Activated naive CD8-positive, alpha-beta T cell (primary cell): ENCODE data around the gene ACADM.
"Not testable (repeated sequence)": the region's sequence is repeated elsewhere in the genome, so short reads cannot be mapped to it uniquely, and the experiment has no call there.

Source experiments
- H3K27ac Mint-ChIP-seq: one replicate; pipeline ENCODE4 v1.8.0; 2021; ENCODE audit warnings: mixed read lengths
- H3K27me3 Mint-ChIP-seq: one replicate; pipeline ENCODE4 v1.8.0; 2021; ENCODE audit warnings: mixed read lengths
- H3K36me3 Mint-ChIP-seq: one replicate; pipeline ENCODE4 v1.8.0; 2021; ENCODE audit warnings: mixed read lengths
- H3K4me1 Mint-ChIP-seq: one replicate; pipeline ENCODE4 v1.8.0; 2021; ENCODE audit warnings: low read depth, mixed read lengths
- H3K4me3 Mint-ChIP-seq: one replicate; pipeline ENCODE4 v1.8.0; 2021; ENCODE audit warnings: mild to moderate bottlenecking, mixed read lengths
- H3K9me3 Mint-ChIP-seq: one replicate; pipeline ENCODE4 v1.8.0; 2021; ENCODE audit warnings: low read depth, mixed read lengths

Gene ACADM

DNA sequence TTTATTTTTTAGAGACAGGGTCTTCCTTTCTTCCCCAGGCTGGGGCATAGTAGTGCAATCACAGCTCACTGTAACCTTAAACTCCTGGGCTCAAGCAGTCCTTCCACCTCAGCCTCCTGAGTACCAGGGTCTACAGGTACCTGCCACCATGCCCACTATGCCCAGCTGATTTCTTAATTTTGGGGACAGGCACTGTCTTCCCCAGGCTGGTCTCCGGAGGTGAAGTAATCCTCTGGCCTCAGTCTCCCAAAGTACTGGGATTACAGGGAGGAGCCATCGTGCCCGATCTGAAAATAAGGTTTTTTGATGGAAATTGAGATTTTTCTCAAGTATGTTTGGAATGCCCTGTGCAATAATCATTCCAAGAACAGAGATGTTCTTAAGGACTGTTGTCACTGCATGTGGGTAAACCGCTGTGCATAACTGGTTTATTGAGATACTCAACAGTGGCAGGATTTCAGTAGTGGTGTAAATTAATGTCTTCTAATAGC, 71.2 kb downstream of the ACADM start:
- Mint-ChIP-seq H3K4me3 (no peak overlapping the region), H3K36me3 (peaks cover 21% of the 10 kb centered on the region), H3K27ac (no peak overlapping the region), H3K4me1 (peaks cover 23% of the 10 kb centered on the region), H3K9me3 (no peaks in the 10 kb centered on the region), H3K27me3 (no peaks in the 10 kb centered on the region)

DNA sequence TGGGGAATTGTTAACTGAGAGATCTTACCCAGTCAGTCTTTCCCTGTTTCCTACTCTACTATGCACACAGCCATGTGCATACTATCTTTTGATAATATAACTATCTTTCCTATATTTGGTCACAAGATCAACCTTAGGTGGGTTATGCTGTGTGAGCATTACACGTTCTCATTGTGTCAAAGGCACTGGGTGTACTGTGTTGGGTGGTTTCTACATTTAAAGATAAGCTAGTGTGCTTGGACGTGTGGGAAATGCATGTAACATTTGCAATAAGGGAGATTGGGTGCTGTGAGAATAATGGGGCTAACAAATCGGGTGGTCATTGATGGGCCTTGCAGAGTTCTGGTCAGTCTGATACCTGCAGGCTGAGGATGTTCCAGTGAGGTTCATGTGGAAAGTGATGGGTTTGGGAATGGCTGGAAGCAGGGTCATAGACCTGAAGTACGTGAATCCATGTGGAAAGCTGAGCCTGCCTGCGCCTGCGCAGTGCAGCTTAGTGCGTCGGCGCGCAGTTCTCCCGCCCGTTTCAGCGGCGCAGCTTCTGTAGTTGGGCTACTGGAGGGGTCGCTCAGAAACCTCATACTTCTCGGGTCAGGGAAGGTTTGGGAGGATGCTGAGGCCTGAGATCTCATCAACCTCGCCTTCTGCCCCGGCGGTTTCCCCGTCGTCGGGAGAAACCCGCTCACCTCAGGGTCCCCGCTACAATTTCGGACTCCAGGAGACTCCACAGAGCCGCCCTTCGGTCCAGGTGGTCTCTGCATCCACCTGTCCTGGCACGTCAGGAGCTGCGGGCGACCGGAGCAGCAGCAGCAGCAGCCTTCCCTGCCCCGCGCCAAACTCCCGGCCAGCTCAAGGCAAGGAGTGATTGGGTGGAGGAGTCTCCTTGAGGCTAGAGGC, 72.1 kb downstream of the ACADM start, which contains the start of gene MSH4:
TSS of gene MSH4 (plus strand) at position 507 of the 897 bp plus-strand sequence. CDS start at position 611, 104 bp downstream.
- Mint-ChIP-seq H3K4me1 (peaks cover 15% of the 10 kb centered on the region), H3K36me3 (peaks cover 15% of the 10 kb centered on the region), H3K4me3 (peak within 1 kb of the TSS; percentile 0), H3K9me3 (no peaks in the 10 kb centered on the region), H3K27me3 (no peaks in the 10 kb centered on the region), H3K27ac (peak within 1 kb of the TSS; percentile 19)

DNA sequence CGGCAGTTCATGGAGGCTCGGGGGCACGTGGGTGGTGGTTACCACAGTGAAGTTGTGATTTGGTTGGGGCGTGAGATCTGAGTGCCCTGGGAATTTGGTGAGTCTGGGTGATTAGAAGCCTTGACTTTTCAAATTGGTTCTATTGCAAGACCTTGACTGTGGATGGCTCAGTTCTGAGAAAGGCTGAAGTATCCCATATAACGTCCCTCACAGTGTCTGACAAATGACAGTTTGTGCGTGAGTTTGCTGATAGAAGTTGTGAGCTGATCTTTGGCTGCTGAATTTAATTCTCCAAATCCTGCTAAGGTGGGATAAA, 72.7 kb downstream of the ACADM start:
- no peaks in the 10 kb centered on the region for H3K27me3 Mint-ChIP-seq
- peaks cover 12% of the 10 kb centered on the region for H3K36me3 Mint-ChIP-seq
- H3K27ac Mint-ChIP-seq, result no peak overlapping the region
- H3K9me3 Mint-ChIP-seq, result no peaks in the 10 kb centered on the region
- H3K4me3 Mint-ChIP-seq, result no peak overlapping the region
- peaks cover 12% of the 10 kb centered on the region for H3K4me1 Mint-ChIP-seq

DNA sequence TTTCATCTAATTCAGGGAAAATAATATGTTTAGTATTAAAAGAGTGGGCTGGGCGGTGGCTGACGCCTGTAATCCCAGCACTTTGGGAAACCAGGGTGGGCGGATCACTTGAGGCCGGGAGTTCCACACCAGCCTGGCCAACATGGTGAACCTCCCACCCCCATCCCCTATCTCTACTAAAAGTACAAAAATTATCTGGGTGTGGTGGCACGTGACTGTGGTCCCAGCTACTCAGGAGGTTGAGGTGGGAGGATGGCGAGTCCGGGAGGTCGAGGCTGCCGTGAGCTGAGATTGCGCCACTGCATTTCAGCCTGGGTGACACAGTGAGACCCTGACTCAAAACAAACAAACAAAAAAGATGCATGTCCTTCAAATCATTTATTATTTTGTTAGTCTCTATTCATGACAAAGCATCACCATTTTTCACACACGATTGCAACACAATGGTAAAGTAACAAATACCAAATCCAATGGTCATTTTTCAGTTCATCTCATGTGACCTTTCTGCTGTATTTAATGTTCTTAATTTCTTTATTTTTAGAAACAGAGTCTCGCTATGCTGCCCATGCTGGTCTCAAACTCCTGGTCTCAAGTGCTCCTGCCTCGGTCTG, 73.2 kb downstream of the ACADM start:
- H3K36me3 Mint-ChIP-seq, result peaks cover 12% of the 10 kb centered on the region
- peaks cover 8% of the 10 kb centered on the region for H3K4me1 Mint-ChIP-seq
- H3K27ac Mint-ChIP-seq, result peak overlapping the region; percentile 47
- H3K4me3 Mint-ChIP-seq, result no peak overlapping the region
- H3K27me3 Mint-ChIP-seq, result no peaks in the 10 kb centered on the region
- H3K9me3 Mint-ChIP-seq, result no peaks in the 10 kb centered on the region

DNA sequence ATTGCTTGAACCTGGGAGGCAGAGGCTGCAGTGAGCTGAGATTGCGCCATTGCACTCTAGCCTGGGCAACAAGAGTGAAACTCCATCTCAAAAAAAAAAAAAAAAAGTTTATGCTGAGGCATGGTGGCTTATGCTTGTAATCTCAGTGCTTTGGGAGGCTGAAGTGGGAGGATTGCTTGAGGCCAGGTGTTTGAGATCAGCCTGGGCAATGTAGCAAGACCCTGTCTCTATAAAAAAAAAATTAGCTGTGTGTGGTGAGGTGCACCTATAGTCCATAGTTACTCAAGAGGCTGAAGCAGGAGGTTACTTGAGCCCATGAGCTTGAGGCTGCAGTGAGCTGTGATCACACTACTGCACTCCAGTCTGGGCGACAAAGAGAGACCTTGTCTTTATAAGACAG, 77.0 kb downstream of the ACADM start:
- not testable (repeated sequence) for H3K9me3 Mint-ChIP-seq, H3K36me3 Mint-ChIP-seq, H3K27me3 Mint-ChIP-seq, H3K27ac Mint-ChIP-seq, H3K4me3 Mint-ChIP-seq, H3K4me1 Mint-ChIP-seq

DNA sequence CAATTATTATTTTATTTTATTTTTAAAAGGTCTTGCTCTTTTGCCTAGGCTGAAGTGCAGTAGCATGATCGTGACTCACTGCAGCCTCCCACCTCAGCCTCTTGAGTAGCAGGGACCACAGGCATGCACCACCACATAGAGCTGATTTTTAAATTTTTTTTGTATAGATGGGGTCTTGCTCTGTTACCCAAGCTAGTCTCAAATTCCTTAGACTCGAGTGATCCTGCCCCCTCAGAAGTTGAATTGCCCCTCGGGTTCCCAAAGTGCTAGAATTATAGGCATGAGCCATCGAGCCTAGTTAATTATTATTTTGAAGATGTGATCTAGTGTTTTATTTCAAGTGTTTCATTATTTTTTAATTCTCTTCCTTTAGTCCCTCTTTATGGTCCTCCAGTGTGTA, 84.4 kb downstream of the ACADM start:
- H3K36me3 Mint-ChIP-seq, result peaks cover 9% of the 10 kb centered on the region
- H3K4me1 Mint-ChIP-seq, result no peaks in the 10 kb centered on the region
- no peak overlapping the region for H3K4me3 Mint-ChIP-seq
- H3K27ac Mint-ChIP-seq, result no peak overlapping the region
- no peaks in the 10 kb centered on the region for H3K9me3 Mint-ChIP-seq
- H3K27me3 Mint-ChIP-seq, result no peaks in the 10 kb centered on the region

DNA sequence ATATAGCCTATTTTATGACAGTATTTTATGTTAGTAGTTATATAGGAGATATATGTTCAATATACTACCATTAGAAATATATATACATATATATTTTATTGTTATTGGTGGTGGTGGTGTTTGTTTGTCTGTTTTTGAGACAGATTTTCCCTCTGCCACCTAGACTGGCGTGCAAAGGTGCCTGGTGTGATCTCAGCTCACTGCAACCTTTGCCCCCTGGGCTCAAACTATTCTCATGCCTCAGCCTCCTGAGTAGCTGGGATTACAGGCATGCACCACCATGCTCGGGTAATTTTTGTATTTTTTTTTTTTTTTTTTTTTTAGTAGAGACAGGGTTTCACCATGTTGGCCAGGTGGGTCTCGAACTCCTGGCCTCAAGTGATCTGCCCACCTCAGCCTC, 85.6 kb downstream of the ACADM start:
- not testable (repeated sequence) for H3K4me1 Mint-ChIP-seq, H3K27me3 Mint-ChIP-seq, H3K36me3 Mint-ChIP-seq, H3K27ac Mint-ChIP-seq, H3K9me3 Mint-ChIP-seq, H3K4me3 Mint-ChIP-seq

DNA sequence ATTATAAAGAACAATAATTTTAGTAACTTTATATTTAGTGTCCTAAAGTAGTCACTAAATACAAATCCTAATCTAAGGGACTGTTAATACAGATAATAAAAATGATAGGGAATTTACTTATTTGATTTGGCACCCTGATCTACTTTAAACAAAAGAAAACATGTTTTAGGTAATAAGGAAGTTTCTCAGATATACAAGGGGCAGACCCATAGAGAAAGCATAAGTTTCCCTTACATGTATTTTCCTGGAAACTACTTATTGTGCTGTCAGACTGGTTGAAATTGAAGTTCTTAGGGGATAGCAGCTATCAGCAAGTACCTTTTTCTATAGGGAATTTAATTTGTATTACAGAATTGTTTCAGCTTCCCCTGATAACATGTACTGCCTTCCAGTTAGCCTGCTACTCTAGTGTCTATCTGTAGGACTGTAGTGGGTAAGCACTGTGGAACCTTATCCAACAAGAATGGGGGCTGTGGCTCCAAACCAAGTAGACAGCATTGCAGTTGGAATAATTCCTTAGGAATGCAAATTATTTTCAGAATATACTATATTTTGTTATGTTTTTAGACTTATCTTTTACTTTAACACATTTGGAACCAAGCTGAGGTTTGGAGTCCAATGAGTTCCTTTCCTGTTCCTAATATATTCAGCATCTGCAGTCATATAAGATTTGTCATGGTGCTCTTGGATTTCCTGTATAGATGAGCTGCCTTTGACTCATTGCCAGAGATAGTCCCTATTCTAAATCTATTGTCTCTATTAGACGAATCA, 86.9 kb downstream of the ACADM start:
- no peak overlapping the region for H3K27ac Mint-ChIP-seq
- H3K9me3 Mint-ChIP-seq, result no peaks in the 10 kb centered on the region
- H3K27me3 Mint-ChIP-seq, result no peaks in the 10 kb centered on the region
- no peaks in the 10 kb centered on the region for H3K4me1 Mint-ChIP-seq
- H3K4me3 Mint-ChIP-seq, result no peak overlapping the region
- peaks cover 9% of the 10 kb centered on the region for H3K36me3 Mint-ChIP-seq

DNA sequence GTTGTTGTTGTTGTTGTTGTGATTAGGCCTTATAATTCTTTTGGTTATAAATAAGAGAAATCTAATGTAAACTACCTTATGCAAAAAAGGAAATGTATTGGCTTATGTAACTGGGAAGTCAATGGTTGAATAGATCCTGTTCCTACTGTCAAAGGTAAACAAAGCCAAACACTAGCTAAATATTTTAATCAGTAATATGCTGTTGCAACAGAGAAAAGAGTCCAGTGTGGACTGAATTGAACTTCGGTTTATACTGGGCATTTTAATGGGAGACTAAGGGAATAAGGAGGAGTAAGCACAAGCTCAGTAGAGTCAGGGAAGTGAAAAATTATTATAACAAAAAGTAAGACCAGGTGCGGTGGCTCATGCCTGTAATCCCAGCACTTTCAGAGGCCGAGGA, 87.6 kb downstream of the ACADM start:
- H3K36me3 Mint-ChIP-seq, result peaks cover 9% of the 10 kb centered on the region
- H3K27me3 Mint-ChIP-seq, result no peaks in the 10 kb centered on the region
- no peaks in the 10 kb centered on the region for H3K9me3 Mint-ChIP-seq
- no peak overlapping the region for H3K27ac Mint-ChIP-seq
- H3K4me3 Mint-ChIP-seq, result no peak overlapping the region
- no peaks in the 10 kb centered on the region for H3K4me1 Mint-ChIP-seq
